HS-27A (cell line): ENCODE results near the gene JSRP1.

Source experiments
- DNase-seq: peaks from one replicate; pipeline ENCODE4 v3.0.0-alpha.2; 2012; ENCODE audit warnings: low read depth, missing footprints

JSRP1 gene

GRCh38 chr19:2255982-2256685 lies at the start of gene JSRP1:
Gene JSRP1 (minus strand): TSS chr19:2256417. CDS start chr19:2255314, 1,103 bp downstream.
- no peak for DNase-seq

GRCh38 chr19:2305452-2306280 lies 49.4 kb upstream of the JSRP1 start:
- no peak for DNase-seq

DNA sequence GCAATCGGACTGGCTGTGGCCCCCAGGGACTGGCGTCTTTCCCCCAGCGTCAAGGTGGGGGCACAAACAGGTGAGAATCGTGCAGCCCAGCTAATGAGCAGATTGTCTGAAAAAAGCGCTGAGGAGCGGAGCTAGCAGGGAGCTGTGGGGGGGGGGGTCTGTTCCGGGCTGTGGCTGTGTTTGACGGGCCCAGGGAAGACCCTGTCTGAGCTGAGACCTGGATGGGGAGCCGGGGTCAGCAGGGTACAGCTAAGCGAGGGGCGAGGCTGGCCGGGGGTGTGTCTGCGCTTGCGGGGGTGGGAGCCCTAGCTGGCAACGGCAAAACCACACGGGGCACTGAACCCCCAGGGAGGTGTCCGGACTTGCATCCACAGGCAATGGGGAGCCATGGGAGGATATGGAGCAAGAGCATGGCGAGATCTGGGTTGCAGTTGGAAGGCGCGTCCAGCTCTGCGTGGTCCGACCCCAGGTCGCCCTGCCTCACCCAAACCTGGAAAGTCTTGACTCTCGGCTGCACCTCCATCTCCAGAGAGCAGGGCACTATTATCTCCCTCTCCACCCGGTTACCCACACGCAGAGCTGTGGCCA lies 47.1 kb upstream of the JSRP1 start:
- no peak for DNase-seq

GRCh38 chr19:2302319-2303210 lies 46.3 kb upstream of the JSRP1 start:
- DNase-seq, result no peak

- DNase-seq, result no peak
Observed at GRCh38 chr19:2300533-2300932, 44.3 kb upstream of the JSRP1 start.

GRCh38 chr19:2296141-2296540 lies 39.9 kb upstream of the JSRP1 start:
- no peak for DNase-seq

GRCh38 chr19:2294687-2295335 lies 38.6 kb upstream of the JSRP1 start:
- DNase-seq, result no peak

DNA sequence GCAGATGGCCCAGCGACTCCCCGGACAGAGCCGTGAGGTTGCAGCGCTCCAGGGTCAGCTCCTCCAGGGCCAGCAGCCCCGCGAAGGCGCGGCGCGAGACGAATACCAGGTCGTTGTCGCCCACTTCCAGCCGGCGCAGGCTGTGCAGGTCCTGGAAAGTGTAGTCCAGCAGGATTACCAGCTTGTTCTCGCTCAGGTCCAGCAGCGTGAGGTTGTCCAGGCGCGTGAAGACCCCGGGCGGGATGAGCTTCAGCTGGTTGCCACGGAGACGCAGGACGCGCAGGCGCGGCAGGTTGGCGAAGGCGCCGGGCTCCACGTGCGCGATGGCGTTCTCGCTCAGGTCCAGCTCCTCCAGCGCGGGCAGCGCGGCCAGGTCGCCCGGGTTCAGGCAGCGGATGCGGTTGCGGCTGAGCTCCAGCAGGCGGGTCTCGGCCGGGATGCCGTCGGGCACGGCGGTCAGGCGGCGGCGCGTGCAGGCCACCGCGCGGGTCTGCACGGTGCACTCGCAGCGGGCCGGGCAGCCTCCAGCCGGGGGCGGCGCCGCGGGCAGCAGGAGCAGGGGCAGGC lies 35.1 kb upstream of the JSRP1 start:
- no peak for DNase-seq

DNA sequence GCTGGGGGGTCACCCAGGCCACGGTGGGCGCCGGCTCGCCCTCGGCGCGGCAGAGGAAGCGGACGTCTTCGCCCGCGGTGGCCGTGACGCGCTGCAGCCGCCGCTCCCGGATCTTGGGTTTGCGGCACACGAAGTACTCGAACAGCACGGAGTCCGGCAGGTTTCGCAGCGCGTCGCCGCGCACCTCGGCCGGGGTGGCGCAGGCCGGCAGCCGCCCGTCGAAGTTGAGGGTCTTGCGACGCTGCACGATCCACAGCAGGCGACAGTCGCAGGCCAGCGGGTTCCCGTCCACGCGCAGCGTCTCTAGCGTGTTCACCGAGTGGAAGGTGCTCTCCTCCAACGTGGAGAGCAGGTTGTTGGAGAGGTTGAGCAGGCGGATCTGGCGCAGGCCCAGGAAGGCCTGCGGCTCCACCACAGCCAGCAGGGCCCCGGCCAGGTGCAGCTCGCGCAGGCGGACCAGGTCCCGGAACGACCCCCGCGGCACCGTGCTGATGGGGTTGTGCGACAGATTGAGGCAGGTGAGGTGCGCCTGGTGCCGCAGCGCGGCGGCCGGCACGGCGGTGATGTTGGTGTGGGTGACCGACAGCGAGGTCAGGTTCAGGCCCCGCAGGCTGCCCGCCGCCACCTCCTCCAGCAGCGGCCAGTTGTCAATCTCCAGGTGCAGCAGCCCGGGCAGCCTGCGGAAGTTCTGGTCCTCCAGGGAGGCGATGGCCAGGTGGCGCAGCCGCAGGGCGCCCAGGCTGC lies 34.4 kb upstream of the JSRP1 start:
- no peak for DNase-seq

- DNase-seq, result no peak
Observed at GRCh38 chr19:2289714-2290435, 33.7 kb upstream of the JSRP1 start.

GRCh38 chr19:2288818-2289713 lies 32.8 kb upstream of the JSRP1 start:
- DNase-seq, result no peak

GRCh38 chr19:2288338-2288817 lies 32.2 kb upstream of the JSRP1 start:
- DNase-seq, result no peak

- DNase-seq, result no peak
Observed at GRCh38 chr19:2287585-2288337, 31.5 kb upstream of the JSRP1 start.

DNA sequence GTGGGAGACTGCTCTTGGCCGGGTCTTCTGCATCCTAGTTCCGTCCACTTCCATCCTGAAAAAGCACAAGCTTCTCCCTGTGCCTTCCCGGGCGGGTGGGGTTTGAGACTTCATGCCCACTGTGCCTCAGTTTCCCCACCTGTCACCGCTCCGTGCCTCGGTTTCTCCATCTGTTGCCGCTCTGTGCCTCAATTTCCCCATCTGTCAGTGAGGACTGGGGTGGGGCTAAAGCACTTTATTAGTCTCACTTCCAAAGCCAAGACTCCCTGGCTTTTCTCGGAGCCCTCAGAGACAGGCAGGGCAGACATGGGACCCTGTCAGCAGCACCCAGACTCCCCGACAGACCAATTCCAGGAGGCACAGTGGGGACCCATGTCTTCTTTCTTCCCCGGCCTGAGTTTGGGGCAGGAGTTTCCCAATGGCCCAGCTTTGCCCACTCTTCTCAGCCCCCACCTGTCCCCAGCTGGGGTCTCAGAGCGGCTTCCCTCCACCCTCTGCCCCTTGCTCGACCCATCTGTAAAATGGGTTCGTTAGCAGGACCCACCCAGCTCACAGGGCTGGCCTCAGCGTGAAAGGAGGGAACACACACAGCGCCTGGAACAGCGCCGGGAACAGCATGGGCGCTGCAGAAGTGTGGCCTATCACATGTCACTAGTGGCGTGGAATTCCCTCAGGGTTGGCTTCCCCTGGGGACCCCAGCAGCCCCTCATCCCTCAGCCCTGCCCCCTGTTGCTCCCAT lies 30.4 kb upstream of the JSRP1 start:
- DNase-seq, result no peak

DNA sequence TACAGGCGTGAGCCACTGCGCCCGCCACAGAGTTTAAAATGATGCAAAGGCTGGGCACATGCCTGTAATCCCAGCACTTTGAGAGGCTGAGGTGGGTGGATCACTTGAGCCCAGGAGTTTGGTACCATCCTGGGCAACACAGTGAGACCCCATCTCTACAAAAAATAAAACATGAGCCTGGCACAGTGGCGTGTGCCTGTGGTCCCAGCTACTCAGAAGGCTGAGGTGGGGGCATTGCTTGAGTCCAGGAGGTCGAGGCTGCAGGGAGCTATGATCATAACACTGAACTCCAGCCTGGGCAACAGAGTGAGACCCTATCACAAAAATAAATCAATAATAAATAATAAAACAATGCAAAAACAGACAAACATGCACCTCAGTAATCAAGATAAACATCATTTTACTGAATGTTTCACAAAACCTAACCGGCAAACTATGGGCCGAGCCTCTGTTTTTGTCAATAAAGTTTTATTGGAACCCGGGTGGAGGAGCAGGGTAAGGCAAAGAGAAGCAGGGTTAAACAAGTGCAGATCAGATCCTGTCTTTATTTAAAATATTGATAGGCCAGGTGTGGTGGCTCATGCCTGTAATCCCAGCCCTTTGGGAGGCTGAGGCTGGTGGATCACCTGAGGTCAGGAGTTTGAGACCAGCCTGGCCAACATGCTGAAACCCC lies 27.8 kb upstream of the JSRP1 start:
- no peak for DNase-seq

GRCh38 chr19:2282862-2283237 lies 26.6 kb upstream of the JSRP1 start:
- no peak for DNase-seq
